Tibial nerve (tissue), 4 donors: Measurements from ENCODE around the gene PRPF6. TPM values are rescaled to one million over a fixed set of nuclear protein-coding genes. Genes with fewer than 3 reads are reported as not detected.

Source experiments
- DNase-seq, 2 donors: peaks; one replicate each; pipeline ENCODE4 v3.0.0-alpha.2; 2019; ENCODE audit warnings: low spot score in 2 of 2
- H3K27ac ChIP-seq, 4 donors: fragments of 200-600 bp; sonication (generic) in 3 of 4; one replicate each; pipeline ENCODE4 v1.5.1; 2017 to 2019; ENCODE audit warnings: mild to moderate bottlenecking in 1 of 4
- H3K27me3 ChIP-seq, 2 donors: fragments of 200-600 bp; sonication (generic) in 1 of 2; one replicate each; pipeline versions ENCODE4 v1.5.1 to v1.6.0; 2017 to 2019
- H3K36me3 ChIP-seq, 3 donors: fragments of 200-600 bp; sonication (generic); one replicate each; pipeline ENCODE4 v1.5.1; 2018 to 2019
- H3K4me1 ChIP-seq, 4 donors: fragments of 200-600 bp; sonication (generic) in 3 of 4; one replicate each; pipeline ENCODE4 v1.5.1; 2017 to 2019
- H3K4me3 ChIP-seq, 4 donors: fragments of 200-600 bp; sonication (generic) in 3 of 4; one replicate each; pipeline ENCODE4 v1.5.1; 2017 to 2019; ENCODE audit warnings: mild to moderate bottlenecking in 1 of 4, moderate library complexity in 1 of 4
- H3K9me3 ChIP-seq, 4 donors: fragments of 200-600 bp; sonication (generic) in 3 of 4; one replicate each; pipeline ENCODE4 v1.5.1; 2017 to 2019
- EP300 ChIP-seq, 2 donors: sonication (generic); formaldehyde crosslinking; IDR thresholded peaks; one replicate each; pipeline ENCODE4 v1.6.1; 2017; ENCODE audit warnings: antibody characterized with exemption in 2 of 2, mild to moderate bottlenecking in 1 of 2
- POLR2A ChIP-seq, 2 donors: fragments of 450-650 bp; IDR thresholded peaks; one replicate each; pipeline ENCODE4 v1.6.1; 2017; ENCODE audit warnings: antibody characterized with exemption in 2 of 2, mild to moderate bottlenecking in 2 of 2, moderate library complexity in 2 of 2
- WGBS, 2 donors: methylation state at CpG; one replicate each; pipeline ENCODE4 v1.1.5; 2018; 5-methylcytosine and 5-hydroxymethylcytosine counted together
- total RNA-seq, 4 donors: library from RNA; depleted of rRNA; stranded (reverse); fragments of >200 nt; gene quantifications; one replicate each; pipeline ENCODE4 v1.1.0, GENCODE V29; 2016
- TF ChIP-seq, protein P1 (sequence below), 5 experiments: fragments of 200-600 bp in 3 of 5; fragments of 450-650 bp in 2 of 5; sonication (generic) in 3 of 5; IDR thresholded peaks; one replicate each; pipeline ENCODE4 v1.5.1; 2016 to 2019; ENCODE audit warnings: antibody characterized with exemption in 5 of 5, mild to moderate bottlenecking in 3 of 5, moderate library complexity in 2 of 5

PRPF6 gene
- total RNA-seq, 4 donors from 2014 or later = 70.5 to 77.0 (median 73.8) TPM

DNA sequence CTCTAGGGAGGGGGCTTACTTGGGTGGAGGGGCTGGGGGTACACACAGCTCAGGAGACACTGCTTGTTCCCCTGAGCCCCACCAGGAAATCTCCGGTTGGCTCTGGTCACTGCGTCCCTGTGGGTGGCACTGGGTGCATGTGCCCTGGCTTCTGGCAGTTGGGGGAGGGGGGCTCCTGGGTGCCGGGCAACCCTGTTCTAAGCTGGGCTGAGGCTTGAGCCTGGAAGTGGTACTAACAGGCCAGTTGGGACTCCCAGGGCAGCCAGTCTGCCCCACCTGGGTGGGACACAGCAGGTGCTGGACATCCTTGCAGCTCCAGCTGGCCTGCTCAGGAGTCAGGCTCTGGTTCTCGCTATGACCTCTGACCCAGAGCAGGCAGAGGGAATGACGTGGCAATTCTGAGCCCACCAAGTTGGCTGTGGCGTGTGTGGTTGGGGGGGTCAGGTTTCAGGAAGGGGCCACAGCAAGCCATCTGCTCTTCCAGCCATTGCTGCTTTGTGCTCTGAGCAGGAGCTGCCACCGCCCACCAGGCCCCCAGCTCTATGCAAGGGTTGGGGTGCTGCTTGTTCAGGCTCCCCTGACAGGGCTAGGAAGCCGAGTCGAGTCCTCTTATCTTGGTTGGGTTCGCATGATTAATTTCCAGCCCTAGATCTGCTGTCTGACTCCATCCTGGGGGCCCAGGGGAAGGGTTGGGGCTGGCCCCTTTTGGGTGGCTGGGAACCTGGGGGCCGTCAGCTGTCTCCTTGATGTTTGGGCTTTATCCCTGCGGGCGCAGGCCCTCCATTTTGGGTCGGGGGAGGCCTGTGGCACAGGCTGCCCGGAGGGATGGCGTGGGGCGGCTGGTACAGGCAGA, 55.6 kb downstream of the PRPF6 start:
- H3K36me3 ChIP-seq = peaks cover 0 to 49% (median 0%) of the 10 kb centered on the region in 3 donors
- no peaks in the 10 kb centered on the region for H3K9me3 ChIP-seq
- TF ChIP-seq POLR2A (IDR thresholded peaks at IDR 0.05) (no peak), EP300 (IDR thresholded peaks at IDR 0.05) (no peak)
- TF ChIP-seq, protein P1, sequence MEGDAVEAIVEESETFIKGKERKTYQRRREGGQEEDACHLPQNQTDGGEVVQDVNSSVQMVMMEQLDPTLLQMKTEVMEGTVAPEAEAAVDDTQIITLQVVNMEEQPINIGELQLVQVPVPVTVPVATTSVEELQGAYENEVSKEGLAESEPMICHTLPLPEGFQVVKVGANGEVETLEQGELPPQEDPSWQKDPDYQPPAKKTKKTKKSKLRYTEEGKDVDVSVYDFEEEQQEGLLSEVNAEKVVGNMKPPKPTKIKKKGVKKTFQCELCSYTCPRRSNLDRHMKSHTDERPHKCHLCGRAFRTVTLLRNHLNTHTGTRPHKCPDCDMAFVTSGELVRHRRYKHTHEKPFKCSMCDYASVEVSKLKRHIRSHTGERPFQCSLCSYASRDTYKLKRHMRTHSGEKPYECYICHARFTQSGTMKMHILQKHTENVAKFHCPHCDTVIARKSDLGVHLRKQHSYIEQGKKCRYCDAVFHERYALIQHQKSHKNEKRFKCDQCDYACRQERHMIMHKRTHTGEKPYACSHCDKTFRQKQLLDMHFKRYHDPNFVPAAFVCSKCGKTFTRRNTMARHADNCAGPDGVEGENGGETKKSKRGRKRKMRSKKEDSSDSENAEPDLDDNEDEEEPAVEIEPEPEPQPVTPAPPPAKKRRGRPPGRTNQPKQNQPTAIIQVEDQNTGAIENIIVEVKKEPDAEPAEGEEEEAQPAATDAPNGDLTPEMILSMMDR (IDR thresholded peaks at IDR 0.05) = no peak
- H3K4me3 ChIP-seq = no peak overlapping the region
- H3K27ac ChIP-seq = no peak overlapping the region
- H3K27me3 ChIP-seq = peaks cover 0 to 49% of the 10 kb centered on the region in 2 donors
- 59 to 65% methylated on average over 6 to 17 of the region's 17 CpGs for WGBS, 2 donors
- DNase-seq = no peak
- peaks cover 0 to 40% (median 17%) of the 10 kb centered on the region in 4 donors for H3K4me1 ChIP-seq

GRCh38 chr20:64037199-64037497, 56.2 kb downstream of the PRPF6 start:
- 71 to 74% methylated on average over 3 of the region's 3 CpGs for WGBS, 2 donors
- H3K27ac ChIP-seq = no peak overlapping the region
- TF ChIP-seq, protein P1 (IDR thresholded peaks at IDR 0.05) = no peak
- TF ChIP-seq EP300 (IDR thresholded peaks at IDR 0.05) (no peak), POLR2A (IDR thresholded peaks at IDR 0.05) (no peak)
- peaks cover 0 to 54% of the 10 kb centered on the region in 2 donors for H3K27me3 ChIP-seq
- H3K4me1 ChIP-seq = peaks cover 0 to 46% (median 23%) of the 10 kb centered on the region in 4 donors
- peaks cover 0 to 43% (median 0%) of the 10 kb centered on the region in 3 donors for H3K36me3 ChIP-seq
- no peaks in the 10 kb centered on the region for H3K9me3 ChIP-seq
- H3K4me3 ChIP-seq = no peak overlapping the region
- no peak for DNase-seq

DNA sequence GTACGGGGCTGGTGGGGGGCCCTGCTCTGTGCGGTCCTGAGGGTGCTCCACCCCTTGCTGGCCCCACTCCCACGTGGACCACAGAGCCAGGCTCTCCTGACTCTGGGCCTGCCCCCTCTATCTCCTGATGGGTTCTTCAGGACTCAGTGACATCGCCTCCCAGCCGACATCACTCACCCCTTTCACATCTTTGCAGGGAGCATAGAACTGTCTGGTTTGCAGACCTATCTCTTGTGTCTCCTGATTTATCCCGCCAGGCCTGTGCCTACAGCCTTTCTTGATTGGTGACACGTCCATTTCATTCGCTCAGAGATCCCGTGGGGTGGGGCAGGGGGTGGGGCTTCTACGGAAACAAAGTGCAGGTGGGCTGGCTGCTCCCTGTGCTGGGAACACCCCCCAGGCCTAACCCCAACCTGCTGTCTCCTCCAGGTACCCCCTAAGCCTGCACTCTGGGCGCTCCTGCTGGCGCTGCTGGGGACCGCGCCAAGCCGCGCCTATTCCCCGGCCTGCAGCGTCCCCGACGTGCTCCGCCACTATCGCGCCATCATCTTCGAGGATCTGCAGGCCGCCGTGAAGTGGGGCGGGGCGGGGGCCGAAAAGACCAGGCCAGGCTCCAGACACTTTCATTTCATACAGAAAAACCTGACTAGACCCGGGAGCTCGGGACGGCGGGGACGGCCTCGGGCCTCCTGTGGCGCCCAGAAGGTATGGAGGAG, 56.7 kb downstream of the PRPF6 start:
- 11% methylated on average over 29 to 36 of the region's 36 CpGs for WGBS, 2 donors
- H3K27ac ChIP-seq = no peak overlapping the region
- peak overlapping the region in 2 of 4 donors; percentile 52 to 54 for H3K4me3 ChIP-seq
- TF ChIP-seq, protein P1 (IDR thresholded peaks at IDR 0.05) = no peak
- TF ChIP-seq POLR2A (IDR thresholded peaks at IDR 0.05) = no peak
- no peaks in the 10 kb centered on the region for H3K9me3 ChIP-seq
- H3K4me1 ChIP-seq = peaks cover 0 to 50% (median 27%) of the 10 kb centered on the region in 4 donors
- peaks cover 0 to 59% of the 10 kb centered on the region in 2 donors for H3K27me3 ChIP-seq
- no peak for DNase-seq
- H3K36me3 ChIP-seq = peaks cover 0 to 38% (median 0%) of the 10 kb centered on the region in 3 donors

DNA sequence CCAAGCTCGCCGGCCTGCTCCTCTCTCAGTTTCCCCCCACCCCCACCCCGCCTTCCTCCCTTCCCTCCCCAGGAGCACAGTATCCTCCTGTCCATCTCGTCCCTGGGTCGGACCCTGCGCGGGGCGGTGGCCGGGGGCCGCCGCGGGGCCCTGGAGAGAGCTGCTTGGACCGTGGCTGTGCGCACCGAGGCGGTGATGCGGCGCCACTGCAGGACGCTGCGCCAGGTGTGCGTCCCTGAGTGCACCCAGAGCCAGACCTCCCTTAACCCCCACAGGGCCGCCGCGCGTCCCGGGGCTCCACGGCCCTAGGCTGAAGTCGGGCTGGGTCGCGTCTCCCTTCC, 57.3 kb downstream of the PRPF6 start:
- WGBS, 2 donors = 2% methylated on average over 30 of the region's 30 CpGs; no CpG with 5 or more reads in 1 of the 2 donors
- H3K27me3 ChIP-seq = peaks cover 0 to 63% of the 10 kb centered on the region in 2 donors
- H3K27ac ChIP-seq = peak overlapping the region in 1 of 4 donors; percentile 52

More for the DNA sequence above, 57.3 kb downstream of the PRPF6 start:
- Histone ChIP-seq H3K4me1 (peaks cover 0 to 50% (median 27%) of the 10 kb centered on the region in 4 donors), H3K36me3 (peaks cover 0 to 33% (median 0%) of the 10 kb centered on the region in 3 donors), H3K9me3 (no peaks in the 10 kb centered on the region), H3K4me3 (peak overlapping the region in 2 of 4 donors; percentile 52 to 54)
- DNase-seq = no peak
- TF ChIP-seq, protein P1 (IDR thresholded peaks at IDR 0.05) = no peak
- TF ChIP-seq POLR2A (IDR thresholded peaks at IDR 0.05) (no peak), EP300 (IDR thresholded peaks at IDR 0.05) (no peak)
